HepG2 (cell line): ENCODE data around the gene ALLC. TPM values are rescaled to one million over a fixed set of nuclear protein-coding genes. Genes with fewer than 3 reads are reported as not detected.

Experiments used
- FOXC1 ChIP-seq: sonication (generic); formaldehyde crosslinking; IDR thresholded peaks from 2 replicates; pipeline ENCODE4 v1.8.0; 2022; ENCODE audit warnings: mild to moderate bottlenecking, missing genetic modification reagents, borderline replicate concordance
- MXD4 ChIP-seq: IDR thresholded peaks from 2 replicates; pipeline ENCODE4 v1.6.1; 2016; ENCODE audit warnings: mild to moderate bottlenecking, missing biosample characterization, missing genetic modification reagents
- PBX2 ChIP-seq: IDR thresholded peaks from 2 replicates; pipeline ENCODE4 v1.6.1; 2016; ENCODE audit warnings: control low read depth
- RFX5 ChIP-seq: IDR thresholded peaks from 2 replicates; pipeline ENCODE4 v1.6.1; 2011; ENCODE audit warnings: low read depth, low read length, improper control_type of control experiment
- RXRB ChIP-seq: IDR thresholded peaks from 2 replicates; pipeline ENCODE4 v1.6.1; 2016; ENCODE audit warnings: borderline replicate concordance, missing genetic modification reagents, missing compliant biosample characterization
- TCF7 ChIP-seq: sonication (generic); IDR thresholded peaks from 2 replicates; pipeline ENCODE4 v1.6.1; 2016; ENCODE audit warnings: antibody characterized with exemption, low read depth
- ZBTB33 ChIP-seq: sonication (generic); formaldehyde crosslinking; IDR thresholded peaks from 2 replicates; pipeline ENCODE4 v1.4.0; 2020; ENCODE audit warnings: missing genetic modification reagents
- ZNF30 ChIP-seq: sonication (generic); formaldehyde crosslinking; IDR thresholded peaks from 2 replicates; pipeline ENCODE4 v1.5.0; 2020; ENCODE audit warnings: mild to moderate bottlenecking, missing genetic modification reagents
- ZNF44 ChIP-seq: sonication (generic); formaldehyde crosslinking; IDR thresholded peaks from 2 replicates; pipeline ENCODE4 v1.5.1; 2020; ENCODE audit warnings: mild to moderate bottlenecking, missing genetic modification reagents
- ZNF501 ChIP-seq: sonication (generic); formaldehyde crosslinking; IDR thresholded peaks from 2 replicates; pipeline ENCODE4 v1.5.1; 2020; ENCODE audit warnings: mild to moderate bottlenecking, moderate library complexity, missing genetic modification reagents
- ZNF512B ChIP-seq: sonication (generic); formaldehyde crosslinking; IDR thresholded peaks from 2 replicates; pipeline ENCODE4 v1.5.1; 2020; ENCODE audit warnings: missing genetic modification reagents, mild to moderate bottlenecking, borderline replicate concordance
- ZNF574 ChIP-seq: sonication (generic); formaldehyde crosslinking; IDR thresholded peaks from 2 replicates; pipeline ENCODE4 v1.4.0; 2020; ENCODE audit warnings: missing genetic modification reagents
- ZNF710 ChIP-seq: sonication (generic); formaldehyde crosslinking; IDR thresholded peaks from 2 replicates; pipeline ENCODE4 v1.5.0; 2020; ENCODE audit warnings: mild to moderate bottlenecking, missing genetic modification reagents, borderline replicate concordance
- polyA plus RNA-seq, 8 experiments: library from polyadenylated mRNA; depleted of rRNA in 3 of 8; stranded (reverse) in 7 of 8; unstranded in 1 of 8; fragments of >200 nt; fragmentation: Illumina TruSeq in 4 of 8; extraction: Trizol in 4 of 8; gene quantifications; 2 replicates each; pipeline versions ENCODE4 v1.2.1 to v1.2.3, GENCODE V29; 2011 to 2016; ENCODE audit warnings: low read depth in 4 of 8, missing spikeins in 1 of 8, mixed read lengths in 1 of 8; ENCODE audit not compliant: insufficient read depth in 1 of 8
- total RNA-seq, 5 experiments: library from RNA; depleted of rRNA; stranded (reverse); fragments of >200 nt; fragmentation: Illumina TruSeq; extraction: Trizol; gene quantifications; 2 replicates each; pipeline ENCODE4 v1.2.3, GENCODE V29; 2016; ENCODE audit warnings: low read depth in 1 of 5

ALLC gene
- total and polyA plus RNA-seq, 2 of the 13 experiments (the other 11 are each of a cell fraction or from before 2014, with no cell fraction given), result 0.08 to 0.11 TPM

GRCh38 chr2:3651691-3652648 lies 6.0 kb upstream of the ALLC start (continued):
- TF ChIP-seq PBX2 (CRISPR knock-in tag) (no peak), ZNF710 (CRISPR knock-in tag) (no peak), ZNF574 (CRISPR knock-in tag) (peak; percentile 5; the same call in 1 of the 2 replicates), RFX5 (peak; percentile 69; the same call in 1 of the 2 replicates), RXRB (CRISPR knock-in tag) (peak; percentile 41; the same call in 1 of the 2 replicates), ZBTB33 (0 out of 2 replicates have a peak, but pooled peaks have one; percentile 7), ZNF512B (CRISPR knock-in tag) (no peak), ZNF501 (CRISPR knock-in tag) (peak; percentile 93), ZNF30 (CRISPR knock-in tag) (peak; percentile 89), TCF7 (no peak), FOXC1 (CRISPR knock-in tag) (0 out of 2 replicates have a peak, but pooled peaks have one; percentile 28), MXD4 (CRISPR knock-in tag) (peak; percentile 72; the same call in 1 of the 2 replicates), ZNF44 (CRISPR knock-in tag) (peak; percentile 39; the same call in 1 of the 2 replicates)
